GM10248 (cell line): ENCODE data around the gene METTL8.
"Not testable (repeated sequence)": the region's sequence is repeated elsewhere in the genome, so short reads cannot be mapped to it uniquely, and the experiment has no call there.

Source experiments
- CTCF ChIA-PET: fragments of 300-600 bp; sonication (Branson Sonifier 250); formaldehyde crosslinking; extraction: SDS; loops from one replicate; lab custom pipeline; 2021; ENCODE audit warnings: antibody characterized with exemption; lab: Yijun Ruan, JAX
- POLR2A ChIA-PET: fragments of 350-650 bp; sonication (Branson Sonifier 250); formaldehyde crosslinking; extraction: SDS; loops from one replicate; lab custom pipeline; 2020; ENCODE audit warnings: antibody characterized with exemption; lab: Yijun Ruan, JAX
- DNase-seq: peaks from one replicate; pipeline ENCODE4 v3.0.0; 2012; ENCODE audit errors: extremely low spot score
- CTCF ChIP-seq: IDR thresholded peaks from 2 replicates; pipeline ENCODE4 v1.5.1; 2012; ENCODE audit warnings: mild to moderate bottlenecking, low read depth; ENCODE audit errors: extremely low read depth, missing control alignments, control extremely low read depth

Gene METTL8

DNA sequence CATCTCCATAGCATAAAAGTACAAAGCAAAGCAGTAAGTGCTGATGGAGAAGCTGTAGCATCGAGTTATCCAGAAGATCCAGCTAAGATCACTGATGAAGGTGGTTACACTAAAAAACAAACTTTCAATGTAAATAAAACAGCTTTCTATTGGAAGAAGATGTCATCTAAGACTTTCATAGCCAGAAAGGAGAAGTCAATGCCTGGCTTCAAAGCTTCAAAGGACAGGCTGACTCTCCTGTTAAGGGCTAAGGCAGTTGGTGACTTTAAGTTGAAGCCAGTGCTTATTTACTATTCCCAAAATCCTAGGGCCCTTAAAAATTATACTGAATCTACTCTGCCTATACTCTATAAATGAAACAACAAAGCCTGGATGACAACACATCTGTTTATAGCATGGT, 44.0 kb downstream of the METTL8 start:
- no peak for TF ChIP-seq CTCF
- ChIA-PET CTCF (interaction anchor here (0.8 to 4.0 kb wide), 10 partner anchors 10 to 417 kb away, joined by 3 to 21 read pairs (median 4); no protein-coding TSS in a partner anchor), POLR2A (interaction anchor here (1.2 kb wide), 1 partner anchor 18 kb away, joined by 3 read pairs; no protein-coding TSS in a partner anchor)
- no peak for DNase-seq

DNA sequence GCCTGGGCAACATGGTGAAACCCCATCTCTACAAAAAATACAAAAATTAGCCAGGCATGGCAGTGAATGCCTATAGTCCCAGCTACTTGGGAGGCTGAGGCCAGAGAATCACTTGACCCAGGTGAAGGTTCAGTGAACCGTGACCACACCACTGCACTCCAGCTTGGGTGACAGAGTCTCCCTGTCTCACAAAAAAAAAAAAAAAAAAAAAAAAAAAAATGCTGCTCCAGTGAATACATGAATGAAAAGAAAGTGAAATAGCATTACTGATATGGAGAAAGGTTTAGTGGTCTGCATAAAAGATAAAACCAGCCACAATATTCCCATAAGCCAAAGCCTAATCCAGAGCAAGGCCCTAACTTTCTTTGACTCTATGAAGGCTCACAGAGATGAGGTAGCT, 44.5 kb downstream of the METTL8 start:
- POLR2A ChIA-PET: interaction anchor here (1.2 kb wide), 1 partner anchor 18 kb away, joined by 3 read pairs; no protein-coding TSS in a partner anchor
- CTCF ChIA-PET: interaction anchor here (0.8 to 4.0 kb wide), 12 partner anchors 10 to 417 kb away, joined by 3 to 21 read pairs (median 4); no protein-coding TSS in a partner anchor
- TF ChIP-seq CTCF: no peak
- no peak for DNase-seq

DNA sequence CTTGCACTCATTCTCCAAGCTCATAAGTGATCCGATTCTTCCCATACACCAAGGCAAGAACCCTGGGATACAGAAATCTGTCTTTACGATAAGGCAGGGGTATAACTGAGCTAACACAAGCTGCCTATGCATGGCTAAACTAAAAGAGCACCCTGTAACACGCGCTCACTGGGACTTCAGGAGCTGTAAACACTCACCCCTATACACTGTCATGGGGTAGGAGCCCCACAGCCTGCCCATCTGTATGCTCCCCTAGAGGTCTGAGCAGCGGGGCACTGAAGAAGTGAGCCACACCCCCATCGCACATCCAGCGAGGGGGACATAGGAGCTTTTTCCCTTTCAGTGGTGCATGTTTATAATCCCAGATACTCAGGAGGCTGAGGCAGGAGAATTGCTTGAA, 46.7 kb downstream of the METTL8 start:
- ChIA-PET POLR2A (no interaction called here), CTCF (interaction anchor here (1.0 to 4.0 kb wide), 5 partner anchors 8 to 52 kb away, joined by 3 to 21 read pairs (median 4); no protein-coding TSS in a partner anchor)
- TF ChIP-seq CTCF: no peak
- DNase-seq: no peak

- ChIA-PET CTCF (interaction anchor here (1.0 to 4.0 kb wide), 6 partner anchors 8 to 52 kb away, joined by 3 to 21 read pairs (median 4); no protein-coding TSS in a partner anchor), POLR2A (no interaction called here)
- no peak for DNase-seq
- TF ChIP-seq CTCF: no peak
These were observed 47.2 kb downstream of the METTL8 start for GRCh38 chr2:171386627-171387026.

DNA sequence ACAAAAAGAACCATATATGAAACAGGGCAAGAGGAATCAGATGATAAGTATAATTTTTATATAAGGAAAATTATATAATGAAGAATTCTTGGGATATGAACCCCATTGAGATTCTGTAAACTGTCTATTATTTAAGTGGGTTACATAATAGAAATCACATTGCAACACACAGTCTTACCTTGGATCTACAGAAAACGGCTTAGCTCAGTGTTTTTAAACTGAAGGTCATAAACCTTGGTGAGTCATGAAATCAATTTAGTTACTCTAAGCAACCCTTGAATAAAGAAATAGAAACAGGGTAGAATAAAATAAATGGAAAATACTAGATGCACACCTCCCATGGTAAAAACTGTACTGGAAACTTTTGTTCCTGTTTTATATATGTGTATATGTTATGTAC, 50.7 kb downstream of the METTL8 start:
- no peak for TF ChIP-seq CTCF
- ChIA-PET CTCF (interaction anchor here (0.7 to 1.3 kb wide), 2 partner anchors 11 to 17 kb away, joined by 3 read pairs; no protein-coding TSS in a partner anchor), POLR2A (no interaction called here)
- no peak for DNase-seq

- DNase-seq, POLR2A ChIA-PET: not testable (repeated sequence)
- CTCF ChIA-PET: interaction anchor here (1.3 kb wide), 1 partner anchor 12 kb away, joined by 3 read pairs; no protein-coding TSS in a partner anchor
These were observed 51.6 kb downstream of the METTL8 start for GRCh38 chr2:171382175-171382574.

- DNase-seq, POLR2A ChIA-PET: not testable (repeated sequence)
- CTCF ChIA-PET: interaction anchor here (3.5 kb wide), 1 partner anchor 11 kb away, joined by 21 read pairs; no protein-coding TSS in a partner anchor
These were observed 55.9 kb downstream of the METTL8 start for GRCh38 chr2:171377852-171378251.

DNA sequence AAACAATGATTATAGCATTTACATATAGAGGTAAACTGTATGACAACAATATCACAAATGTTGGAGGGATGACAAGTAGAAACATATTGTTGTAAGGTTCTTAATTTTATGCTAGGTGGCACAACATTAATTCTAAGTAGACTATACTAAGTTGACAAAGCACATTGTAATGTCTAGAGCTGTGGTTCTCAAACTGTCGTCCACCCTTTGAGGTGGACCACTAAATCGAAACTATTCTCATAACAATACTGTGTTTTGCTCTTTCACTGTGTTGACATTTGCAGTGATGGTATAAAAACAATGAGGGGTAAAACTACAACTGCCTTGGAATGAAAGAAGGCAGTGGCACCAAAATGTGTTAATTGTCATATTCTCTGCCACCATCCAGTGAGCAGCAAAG, 66.1 kb downstream of the METTL8 start:
- ChIA-PET CTCF (interaction anchor here (0.9 kb wide), 1 partner anchor 24 kb away, joined by 3 read pairs; no protein-coding TSS in a partner anchor), POLR2A (no interaction called here)
- TF ChIP-seq CTCF: no peak
- DNase-seq: no peak
